TTC549 (cell line): Measurements from ENCODE around the gene LCN15.
"Not testable (repeated sequence)": the region's sequence is repeated elsewhere in the genome, so short reads cannot be mapped to it uniquely, and the experiment has no call there.

Experiments
- FAIRE-seq: peaks from 2 replicates; lab custom pipeline; 2012; peaks lifted over from hg19 to GRCh38; lab: Jason Lieb, UNC

The LCN15 gene

GRCh38 chr9:136755302-136756133 is 8.8 kb downstream of the LCN15 start:
- FAIRE-seq = not testable (repeated sequence)

- no peak for FAIRE-seq
Observed at GRCh38 chr9:136754626-136755301, 9.6 kb downstream of the LCN15 start.

- no peak for FAIRE-seq
Observed at GRCh38 chr9:136754059-136754572, 10.2 kb downstream of the LCN15 start.

- FAIRE-seq = no peak
Observed at GRCh38 chr9:136753371-136754058, 10.8 kb downstream of the LCN15 start.

- FAIRE-seq = no peak
Observed at GRCh38 chr9:136751814-136752213, 12.5 kb downstream of the LCN15 start.

- no peak for FAIRE-seq
Observed at GRCh38 chr9:136751244-136751643, 13.1 kb downstream of the LCN15 start.

- no peak for FAIRE-seq
Observed at GRCh38 chr9:136750526-136750925, 13.8 kb downstream of the LCN15 start.

- FAIRE-seq = no peak
Observed at GRCh38 chr9:136748666-136749611, 15.4 kb downstream of the LCN15 start.

GRCh38 chr9:136748201-136748600 is 16.1 kb downstream of the LCN15 start, which contains the start of gene LCN6:
Gene LCN6 (minus strand): TSS chr9:136748525. CDS start chr9:136748483, 42 bp downstream.
- no peak for FAIRE-seq

GRCh38 chr9:136747161-136748060 is 16.9 kb downstream of the LCN15 start:
- FAIRE-seq = no peak

GRCh38 chr9:136746621-136747020 is 17.7 kb downstream of the LCN15 start:
- FAIRE-seq = no peak

GRCh38 chr9:136746155-136746490 is 18.2 kb downstream of the LCN15 start:
- FAIRE-seq = no peak

- FAIRE-seq = no peak
Observed at GRCh38 chr9:136745389-136746154, 18.7 kb downstream of the LCN15 start.

GRCh38 chr9:136744773-136745172 is 19.5 kb downstream of the LCN15 start:
- FAIRE-seq = no peak

GRCh38 chr9:136743639-136744211 is 20.6 kb downstream of the LCN15 start:
- FAIRE-seq = no peak

- no peak for FAIRE-seq
Observed at GRCh38 chr9:136742591-136743391, 21.5 kb downstream of the LCN15 start, which contains the start of gene LCN10. Gene LCN10 (minus strand): TSS chr9:136742940. CDS start chr9:136742903, 37 bp downstream.

- no peak for FAIRE-seq
Observed at GRCh38 chr9:136741883-136742571, 22.3 kb downstream of the LCN15 start.
